ENCODE results near the gene PIP5KL1. TPM values are rescaled to one million over a fixed set of nuclear protein-coding genes. Genes with fewer than 3 reads are reported as not detected.

The PIP5KL1 gene
- total RNA-seq, 1 donor from 2014 or later = 0.85 TPM

DNA sequence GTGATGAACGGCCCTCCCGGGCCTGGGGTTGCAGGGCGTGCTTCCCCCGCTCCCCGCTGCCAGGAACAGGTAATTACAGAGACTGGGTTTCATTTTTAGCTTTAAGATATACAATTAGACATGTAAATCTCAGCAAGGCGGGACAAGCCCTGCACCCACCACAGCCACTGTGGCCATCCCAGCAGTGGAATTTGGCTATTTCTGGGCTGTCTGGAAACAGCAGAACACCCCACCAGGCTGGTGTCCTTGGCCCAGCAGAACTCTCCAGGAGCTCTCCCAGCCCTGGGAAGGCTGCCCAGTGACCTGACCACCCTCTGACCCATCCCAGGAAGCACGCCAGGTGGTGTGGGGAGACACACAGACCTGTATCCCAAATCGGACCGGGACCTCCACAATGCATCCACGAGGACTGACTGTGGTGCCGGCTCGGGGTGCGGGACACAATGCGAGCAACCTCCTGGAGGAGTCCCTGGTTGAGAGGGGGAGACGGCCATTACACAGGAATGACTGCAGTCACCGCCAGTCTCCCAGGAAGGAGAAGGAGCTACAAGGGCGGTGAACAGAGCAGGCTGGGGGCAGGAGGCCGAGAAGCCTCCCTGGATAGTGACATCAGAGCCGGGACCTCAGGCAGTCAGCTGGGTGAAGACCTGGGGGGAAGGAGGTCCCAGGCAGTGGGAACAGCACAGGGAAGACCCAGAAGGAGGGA is 32.9 kb upstream of the PIP5KL1 start:
- Histone ChIP-seq H3K4me1 (peaks cover 81% of the 10 kb centered on the region), H3K27ac (replicated peaks) (peak overlapping the region; percentile 91), H3K27me3 (ENCODE audit: low read depth) (no peaks in the 10 kb centered on the region), H3K9me3 (replicated peaks) (no peaks in the 10 kb centered on the region), H3K4me3 (no peak overlapping the region), H3K36me3 (no peaks in the 10 kb centered on the region)
- intact Hi-C loops (cut with micrococcal nuclease) = no loop called here
- TF ChIP-seq, protein P1, sequence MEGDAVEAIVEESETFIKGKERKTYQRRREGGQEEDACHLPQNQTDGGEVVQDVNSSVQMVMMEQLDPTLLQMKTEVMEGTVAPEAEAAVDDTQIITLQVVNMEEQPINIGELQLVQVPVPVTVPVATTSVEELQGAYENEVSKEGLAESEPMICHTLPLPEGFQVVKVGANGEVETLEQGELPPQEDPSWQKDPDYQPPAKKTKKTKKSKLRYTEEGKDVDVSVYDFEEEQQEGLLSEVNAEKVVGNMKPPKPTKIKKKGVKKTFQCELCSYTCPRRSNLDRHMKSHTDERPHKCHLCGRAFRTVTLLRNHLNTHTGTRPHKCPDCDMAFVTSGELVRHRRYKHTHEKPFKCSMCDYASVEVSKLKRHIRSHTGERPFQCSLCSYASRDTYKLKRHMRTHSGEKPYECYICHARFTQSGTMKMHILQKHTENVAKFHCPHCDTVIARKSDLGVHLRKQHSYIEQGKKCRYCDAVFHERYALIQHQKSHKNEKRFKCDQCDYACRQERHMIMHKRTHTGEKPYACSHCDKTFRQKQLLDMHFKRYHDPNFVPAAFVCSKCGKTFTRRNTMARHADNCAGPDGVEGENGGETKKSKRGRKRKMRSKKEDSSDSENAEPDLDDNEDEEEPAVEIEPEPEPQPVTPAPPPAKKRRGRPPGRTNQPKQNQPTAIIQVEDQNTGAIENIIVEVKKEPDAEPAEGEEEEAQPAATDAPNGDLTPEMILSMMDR (IDR thresholded peaks at IDR 0.05; ENCODE audit: borderline replicate concordance) = no peak
- no peak for DNase-seq

DNA sequence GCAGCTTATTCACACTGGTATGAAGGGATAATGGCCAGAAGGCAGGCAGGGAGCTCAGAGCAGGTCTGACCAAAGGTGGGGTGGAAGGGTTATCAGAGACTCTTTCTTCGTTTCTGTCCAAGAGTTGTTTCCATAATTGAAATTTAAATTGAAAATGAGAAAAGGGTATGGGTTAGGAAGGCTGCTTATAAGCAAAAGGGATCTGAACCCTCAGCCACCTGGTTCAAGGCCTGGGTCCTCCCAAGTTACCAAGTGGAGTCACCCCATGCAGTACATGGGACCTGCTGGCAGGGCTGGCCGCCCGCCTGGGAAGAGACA is 32.4 kb upstream of the PIP5KL1 start:
- intact Hi-C loops (cut with micrococcal nuclease) = no loop called here

DNA sequence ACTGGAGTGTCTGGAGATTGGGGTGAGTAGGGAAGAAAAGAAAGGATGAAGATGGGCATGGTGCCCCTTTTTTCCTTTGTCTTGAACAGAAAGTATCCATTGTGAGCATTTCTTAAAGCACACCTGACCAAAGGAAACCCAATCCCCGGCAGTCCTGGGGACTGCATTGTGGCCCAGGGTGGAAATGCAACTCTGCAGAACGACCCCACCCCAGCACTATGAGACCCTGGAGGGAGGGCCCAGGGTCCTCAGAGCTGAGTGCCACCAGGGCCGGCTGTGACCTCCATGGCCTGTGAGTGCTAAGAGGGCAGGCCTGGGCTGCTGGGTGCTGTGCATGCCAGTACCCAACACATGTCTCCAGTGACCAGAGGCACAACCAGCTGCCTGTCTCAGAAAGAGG is 31.7 kb upstream of the PIP5KL1 start:
- no peak for DNase-seq
- Histone ChIP-seq H3K4me3 (no peak overlapping the region), H3K27me3 (ENCODE audit: low read depth) (no peaks in the 10 kb centered on the region), H3K36me3 (no peaks in the 10 kb centered on the region), H3K27ac (replicated peaks) (peak overlapping the region; percentile 91), H3K9me3 (replicated peaks) (peaks cover 2% of the 10 kb centered on the region), H3K4me1 (peaks cover 69% of the 10 kb centered on the region)
- TF ChIP-seq, protein P1 (IDR thresholded peaks at IDR 0.05; ENCODE audit: borderline replicate concordance) = no peak
- intact Hi-C loops (cut with micrococcal nuclease) = no loop called here

More for the DNA sequence above, 32.4 kb upstream of the PIP5KL1 start:
- Histone ChIP-seq H3K4me1 (peaks cover 76% of the 10 kb centered on the region), H3K4me3 (no peak overlapping the region), H3K36me3 (no peaks in the 10 kb centered on the region), H3K9me3 (replicated peaks) (no peaks in the 10 kb centered on the region), H3K27me3 (ENCODE audit: low read depth) (no peaks in the 10 kb centered on the region), H3K27ac (replicated peaks) (peak overlapping the region; percentile 91)
- TF ChIP-seq, protein P1 (IDR thresholded peaks at IDR 0.05; ENCODE audit: borderline replicate concordance) = no peak
- no peak for DNase-seq

DNA sequence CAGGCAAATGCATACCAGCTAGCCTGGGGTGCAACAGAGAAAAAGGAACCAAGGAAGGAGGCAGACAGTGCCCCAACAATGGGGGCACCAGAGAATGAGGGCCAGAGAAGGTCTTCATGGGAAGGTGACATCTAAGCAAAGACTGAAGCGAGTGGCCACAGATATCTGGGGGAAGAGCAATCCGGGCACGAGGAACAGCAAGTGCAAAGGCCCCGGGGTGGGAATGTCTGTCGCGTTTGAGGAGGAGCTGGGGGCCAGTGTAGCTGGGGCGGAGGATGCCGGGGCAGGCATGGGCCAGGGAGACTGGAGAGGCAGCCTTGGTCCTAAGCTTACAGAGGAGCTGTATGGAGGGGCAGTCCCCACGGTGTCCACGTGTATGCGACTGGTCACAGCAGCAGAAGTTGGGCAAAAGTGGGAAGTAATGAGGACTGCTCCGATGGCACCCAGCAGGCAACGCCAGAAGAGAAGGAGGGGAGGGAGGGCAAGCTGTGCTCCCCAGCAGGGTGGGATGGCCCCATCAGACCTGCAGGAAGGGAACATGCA is 31.1 kb upstream of the PIP5KL1 start:
- H3K4me3 ChIP-seq = no peak overlapping the region
- H3K36me3 ChIP-seq = no peaks in the 10 kb centered on the region
- peaks cover 6% of the 10 kb centered on the region for H3K9me3 ChIP-seq (replicated peaks)
- H3K4me1 ChIP-seq = peaks cover 63% of the 10 kb centered on the region
- H3K27me3 ChIP-seq (ENCODE audit: low read depth) = no peaks in the 10 kb centered on the region
- H3K27ac ChIP-seq (replicated peaks) = no peak overlapping the region
- DNase-seq = no peak
- TF ChIP-seq, protein P1 (IDR thresholded peaks at IDR 0.05; ENCODE audit: borderline replicate concordance) = no peak
- intact Hi-C loops (cut with micrococcal nuclease) = no loop called here

DNA sequence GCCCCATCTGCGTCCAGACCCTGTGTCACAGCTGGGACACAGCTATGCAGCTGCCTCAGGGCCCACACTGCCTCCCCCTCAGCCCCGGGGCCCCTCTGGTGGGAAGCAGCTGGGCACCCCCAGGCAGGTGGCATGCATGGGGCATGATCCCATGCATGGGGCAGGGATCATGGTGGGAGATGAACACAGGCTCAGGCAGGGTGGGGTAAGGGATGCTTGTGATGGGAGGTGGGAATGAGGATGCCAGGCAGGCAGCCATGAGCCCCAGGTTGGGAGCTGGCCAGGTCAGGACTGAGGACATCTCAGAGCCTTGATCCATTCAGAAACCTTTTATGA is 30.5 kb upstream of the PIP5KL1 start:
- Histone ChIP-seq H3K27ac (replicated peaks) (no peak overlapping the region), H3K9me3 (replicated peaks) (peaks cover 6% of the 10 kb centered on the region), H3K4me3 (no peak overlapping the region), H3K36me3 (no peaks in the 10 kb centered on the region), H3K4me1 (peaks cover 58% of the 10 kb centered on the region), H3K27me3 (ENCODE audit: low read depth) (no peaks in the 10 kb centered on the region)
- no peak for DNase-seq
- intact Hi-C loops (cut with micrococcal nuclease) = no loop called here
- TF ChIP-seq, protein P1 (IDR thresholded peaks at IDR 0.05; ENCODE audit: borderline replicate concordance) = no peak
